Measurements from ENCODE around the gene SSX2IP.
"Not testable (repeated sequence)": the region's sequence is repeated elsewhere in the genome, so short reads cannot be mapped to it uniquely, and the experiment has no call there.

Gene SSX2IP

GRCh38 chr1:84690397-84691121 lies at the start of gene SSX2IP:
Gene SSX2IP, minus strand, starts transcription at chr1:84690461. Its CDS starts 19,242 bp downstream, at chr1:84671219.
- DNase-seq (ENCODE audit: low spot score) = peak; percentile 94

GRCh38 chr1:84738237-84738636 lies 48.0 kb upstream of the SSX2IP start:
- no peak for DNase-seq (ENCODE audit: low spot score)

- no peak for DNase-seq (ENCODE audit: low spot score)
Measured at GRCh38 chr1:84737590-84737989, 47.3 kb upstream of the SSX2IP start.

GRCh38 chr1:84736944-84737343 lies 46.7 kb upstream of the SSX2IP start:
- DNase-seq (ENCODE audit: low spot score) = no peak

GRCh38 chr1:84736445-84736844 lies 46.2 kb upstream of the SSX2IP start:
- DNase-seq (ENCODE audit: low spot score) = no peak

- DNase-seq (ENCODE audit: low spot score) = no peak
Measured at GRCh38 chr1:84735483-84735882, 45.2 kb upstream of the SSX2IP start.

GRCh38 chr1:84732520-84732919 lies 42.3 kb upstream of the SSX2IP start:
- no peak for DNase-seq (ENCODE audit: low spot score)

GRCh38 chr1:84731519-84731918 lies 41.3 kb upstream of the SSX2IP start:
- DNase-seq (ENCODE audit: low spot score) = no peak

GRCh38 chr1:84727711-84728110 lies 37.5 kb upstream of the SSX2IP start:
- not testable (repeated sequence) for DNase-seq (ENCODE audit: low spot score)

- DNase-seq (ENCODE audit: low spot score) = no peak
Measured at GRCh38 chr1:84726593-84727499, 36.6 kb upstream of the SSX2IP start.

GRCh38 chr1:84724128-84724860 lies 34.0 kb upstream of the SSX2IP start:
- no peak for DNase-seq (ENCODE audit: low spot score)

GRCh38 chr1:84722794-84723193 lies 32.5 kb upstream of the SSX2IP start:
- no peak for DNase-seq (ENCODE audit: low spot score)

GRCh38 chr1:84721872-84722271 lies 31.6 kb upstream of the SSX2IP start:
- not testable (repeated sequence) for DNase-seq (ENCODE audit: low spot score)

- DNase-seq (ENCODE audit: low spot score) = no peak
Measured at GRCh38 chr1:84721152-84721551, 30.9 kb upstream of the SSX2IP start.

GRCh38 chr1:84720221-84720780 lies 30.0 kb upstream of the SSX2IP start:
- peak; percentile 66 for DNase-seq (ENCODE audit: low spot score)

GRCh38 chr1:84719543-84720217 lies 29.4 kb upstream of the SSX2IP start:
- no peak for DNase-seq (ENCODE audit: low spot score)

GRCh38 chr1:84715342-84716019 lies 25.2 kb upstream of the SSX2IP start:
- no peak for DNase-seq (ENCODE audit: low spot score)

- no peak for DNase-seq (ENCODE audit: low spot score)
Measured at GRCh38 chr1:84712276-84712874, 22.1 kb upstream of the SSX2IP start.

- no peak for DNase-seq (ENCODE audit: low spot score)
Measured at GRCh38 chr1:84711869-84712268, 21.6 kb upstream of the SSX2IP start.

- no peak for DNase-seq (ENCODE audit: low spot score)
Measured at GRCh38 chr1:84711121-84711520, 20.9 kb upstream of the SSX2IP start.

- DNase-seq (ENCODE audit: low spot score) = no peak
Measured at GRCh38 chr1:84709131-84709530, 18.9 kb upstream of the SSX2IP start.
